Adrenal gland (tissue), 12 donors: ENCODE measurements around the gene CEP95. TPM values are rescaled to one million over a fixed set of nuclear protein-coding genes. Genes with fewer than 3 reads are reported as not detected.

Experiments used
- DNase-seq, 7 donors: peaks; one replicate each; pipeline ENCODE4 v3.0.0-alpha.2; 2019 to 2020
- H3K27ac ChIP-seq, 5 donors: fragments of 200-600 bp; sonication (generic) in 4 of 5; 1 replicate in 3 of 5; 2 replicates in 2 of 5; pipeline versions ENCODE4 v1.5.1 to v1.8.0; 2016 to 2020; ENCODE audit warnings: mild to moderate bottlenecking in 1 of 5
- H3K27me3 ChIP-seq: fragments of 200-600 bp; 2 replicates; pipeline ENCODE4 v1.8.0; 2021
- H3K36me3 ChIP-seq, 2 donors: fragments of 200-600 bp; replicated peaks in 1 of 2; 1 replicate in 1 of 2; 2 replicates in 1 of 2; pipeline versions ENCODE4 v1.5.1 to v1.8.0; 2018 to 2022
- H3K4me1 ChIP-seq, 2 donors: fragments of 200-600 bp; replicated peaks in 1 of 2; 1 replicate in 1 of 2; 2 replicates in 1 of 2; pipeline versions ENCODE4 v1.5.1 to v1.8.0; 2018 to 2021
- H3K4me3 ChIP-seq, 4 donors: fragments of 200-600 bp; sonication (generic) in 3 of 4; one replicate each; pipeline ENCODE4 v1.5.1; 2016 to 2018
- H3K9me3 ChIP-seq, 3 donors: fragments of 200-600 bp; sonication (generic) in 1 of 3; replicated peaks in 1 of 3; 1 replicate in 2 of 3; 2 replicates in 1 of 3; pipeline versions ENCODE4 v1.5.1 to v1.8.0; 2016 to 2021
- POLR2A ChIP-seq, 2 donors: fragments of 450-650 bp; IDR thresholded peaks; one replicate each; pipeline ENCODE4 v1.6.1; 2017; ENCODE audit warnings: antibody characterized with exemption in 2 of 2, mild to moderate bottlenecking in 2 of 2, moderate library complexity in 1 of 2
- WGBS, 4 donors: extraction: QIAGEN DNeasy Blood & Tissue Kit in 2 of 4; methylation state at CpG; one replicate each; pipeline versions ENCODE4 v1.1.5 to v1.1.7; 2013 to 2017; 5-methylcytosine and 5-hydroxymethylcytosine counted together
- intact Hi-C, 2 donors: fragments of 100-400 bp; cut with DNase I; formaldehyde crosslinking; loops; one replicate each; pipeline versions ENCODE4 v1.14.1 to v1.15.0; 2022 to 2023
- polyA plus RNA-seq, 3 donors: library from polyadenylated mRNA; stranded (reverse); fragments of 200-250 nt in 2 of 3; fragments of 350-450 nt in 1 of 3; fragmentation: Illumina TruSeq in 1 of 3; extraction: RNeasy Lipid Tissue Mini Kit (QIAGEN cat#74804) in 1 of 3; gene quantifications; one replicate each; pipeline ENCODE4 v1.2.3, GENCODE V29; 2013 to 2014
- total RNA-seq, 9 donors: library from RNA; depleted of rRNA in 4 of 9; stranded (reverse); fragments of >200 nt in 4 of 9; fragments of 120-200 nt in 1 of 9; fragmentation: NEBNext Ultra II Directional in 1 of 9; extraction: Animal tissue kit (Norgen Biotek cat#: 25700) in 1 of 9; gene quantifications; one replicate each; pipeline versions ENCODE4 v1.1.0 to v1.2.4, GENCODE V29; 2013 to 2023
- TF ChIP-seq, protein P1 (sequence below), 6 experiments: fragments of 450-650 bp in 4 of 6; fragments of 200-600 bp in 2 of 6; sonication (generic) in 1 of 6; IDR thresholded peaks; 1 replicate in 5 of 6; 2 replicates in 1 of 6; pipeline versions ENCODE4 v1.5.1 to v1.8.0; 2016 to 2021; ENCODE audit warnings: antibody characterized with exemption in 6 of 6, mild to moderate bottlenecking in 2 of 6, moderate library complexity in 1 of 6
- donor health status: healthy with polysubstance abuse.
- donor health status: Bipolar disorder and iron deficiency.
- donor health status: DM: yes; HTN: yes; CAD: no.
- donor health status: DM: no; HTN: no; CAD: no.
- donor health status: DM: no; HTN: no; CAD: no.
- donor health status: DM: yes; HTN: yes; CAD: no.

The CEP95 gene
- total and polyA plus RNA-seq, 12 donors = 7.7 to 114 (median 22.0) TPM

GRCh38 chr17:64544742-64545141 is 38.0 kb downstream of the CEP95 start:
- no peak for DNase-seq
- no peak overlapping the region for H3K27ac ChIP-seq
- WGBS, 4 donors = 92 to 96% (median 94%) methylated on average over 2 of the region's 2 CpGs
- H3K9me3 ChIP-seq = no peaks in the 10 kb centered on the region
- H3K27me3 ChIP-seq = no peaks in the 10 kb centered on the region
- H3K4me3 ChIP-seq = no peak overlapping the region
- peaks cover 0 to 5% of the 10 kb centered on the region in 2 donors for H3K4me1 ChIP-seq
- TF ChIP-seq, protein P1, sequence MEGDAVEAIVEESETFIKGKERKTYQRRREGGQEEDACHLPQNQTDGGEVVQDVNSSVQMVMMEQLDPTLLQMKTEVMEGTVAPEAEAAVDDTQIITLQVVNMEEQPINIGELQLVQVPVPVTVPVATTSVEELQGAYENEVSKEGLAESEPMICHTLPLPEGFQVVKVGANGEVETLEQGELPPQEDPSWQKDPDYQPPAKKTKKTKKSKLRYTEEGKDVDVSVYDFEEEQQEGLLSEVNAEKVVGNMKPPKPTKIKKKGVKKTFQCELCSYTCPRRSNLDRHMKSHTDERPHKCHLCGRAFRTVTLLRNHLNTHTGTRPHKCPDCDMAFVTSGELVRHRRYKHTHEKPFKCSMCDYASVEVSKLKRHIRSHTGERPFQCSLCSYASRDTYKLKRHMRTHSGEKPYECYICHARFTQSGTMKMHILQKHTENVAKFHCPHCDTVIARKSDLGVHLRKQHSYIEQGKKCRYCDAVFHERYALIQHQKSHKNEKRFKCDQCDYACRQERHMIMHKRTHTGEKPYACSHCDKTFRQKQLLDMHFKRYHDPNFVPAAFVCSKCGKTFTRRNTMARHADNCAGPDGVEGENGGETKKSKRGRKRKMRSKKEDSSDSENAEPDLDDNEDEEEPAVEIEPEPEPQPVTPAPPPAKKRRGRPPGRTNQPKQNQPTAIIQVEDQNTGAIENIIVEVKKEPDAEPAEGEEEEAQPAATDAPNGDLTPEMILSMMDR (IDR thresholded peaks at IDR 0.05) = no peak
- intact Hi-C loops = no loop called here
- H3K36me3 ChIP-seq = peaks cover 0 to 42% of the 10 kb centered on the region in 2 donors

DNA sequence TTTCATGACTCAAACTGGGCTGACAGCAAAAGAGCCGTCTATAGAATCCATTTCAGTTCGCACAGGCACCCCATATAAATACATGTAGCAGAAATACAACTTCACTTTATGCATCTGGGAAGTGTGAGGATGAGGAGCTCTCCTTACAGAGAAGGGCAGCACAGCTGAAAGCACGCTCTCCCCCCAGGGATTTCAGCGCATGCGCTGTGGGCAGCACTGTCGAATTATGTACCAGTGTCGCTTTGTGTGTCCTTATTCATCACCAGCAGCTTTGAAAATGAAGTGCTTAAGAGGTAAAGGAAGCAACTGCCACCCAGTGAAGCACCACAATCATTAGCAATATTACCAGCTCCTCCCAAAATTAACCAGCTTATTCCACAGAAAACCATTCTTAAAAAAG is 39.9 kb downstream of the CEP95 start:
- no peak for DNase-seq
- WGBS, 4 donors = 83 to 90% (median 89%) methylated on average over 7 of the region's 7 CpGs
- Histone ChIP-seq H3K4me1 (peaks cover 0 to 2% of the 10 kb centered on the region in 2 donors), H3K9me3 (no peaks in the 10 kb centered on the region), H3K4me3 (no peak overlapping the region), H3K27me3 (no peaks in the 10 kb centered on the region), H3K36me3 (peaks cover 0 to 42% of the 10 kb centered on the region in 2 donors), H3K27ac (no peak overlapping the region)
- intact Hi-C loops = no loop called here
- TF ChIP-seq POLR2A (IDR thresholded peaks at IDR 0.05) = no peak
- TF ChIP-seq, protein P1 (IDR thresholded peaks at IDR 0.05) = no peak

DNA sequence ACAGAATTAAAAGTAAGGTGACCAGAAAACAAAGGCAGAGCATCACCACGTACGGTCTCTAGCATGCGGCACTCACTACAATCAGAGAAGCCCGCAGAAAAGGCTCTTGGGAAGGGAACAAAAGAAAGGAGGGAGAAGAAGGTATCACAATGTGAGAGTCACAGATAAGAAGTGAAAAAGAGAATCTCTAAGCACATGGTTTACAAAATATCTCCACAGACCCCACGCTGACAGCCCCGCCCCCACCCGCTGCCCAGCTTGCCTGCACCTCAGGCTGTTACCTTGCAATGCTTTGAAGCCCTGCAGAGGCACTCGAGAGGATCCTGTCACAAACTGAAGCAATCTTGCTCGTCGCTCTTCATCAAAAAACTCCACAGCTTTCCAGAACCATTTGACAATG is 40.5 kb downstream of the CEP95 start:
- no peaks in the 10 kb centered on the region for H3K27me3 ChIP-seq
- intact Hi-C loops = no loop called here
- no peaks in the 10 kb centered on the region for H3K9me3 ChIP-seq
- peaks cover 0 to 42% of the 10 kb centered on the region in 2 donors for H3K36me3 ChIP-seq
- no peak overlapping the region for H3K4me3 ChIP-seq
- TF ChIP-seq, protein P1 (IDR thresholded peaks at IDR 0.05) = no peak
- TF ChIP-seq POLR2A (IDR thresholded peaks at IDR 0.05) = no peak
- no peak overlapping the region for H3K27ac ChIP-seq
- DNase-seq = no peak
- H3K4me1 ChIP-seq = no peaks in the 10 kb centered on the region
- WGBS, 4 donors = 80 to 90% (median 87%) methylated on average over 10 of the region's 10 CpGs

DNA sequence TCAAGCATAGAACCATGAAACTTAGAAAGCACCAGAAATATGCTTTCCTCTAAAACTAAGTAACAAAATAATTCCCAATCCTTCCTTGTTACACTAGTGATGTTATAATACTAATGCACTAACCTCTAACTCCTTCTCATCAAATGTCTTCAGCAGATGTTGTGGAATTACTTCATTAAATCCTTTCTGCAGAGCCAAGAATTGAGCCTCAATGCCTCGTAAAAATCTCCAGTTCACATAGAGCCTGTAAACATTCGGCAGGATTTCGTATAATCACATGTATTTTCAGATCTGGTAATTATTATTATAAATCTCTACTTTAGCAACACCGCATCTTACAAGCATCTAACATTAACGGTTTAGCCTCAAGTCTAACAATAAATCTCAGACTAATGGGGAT is 44.7 kb downstream of the CEP95 start:
- Histone ChIP-seq H3K4me3 (no peak overlapping the region), H3K9me3 (no peaks in the 10 kb centered on the region), H3K36me3 (peaks cover 0 to 27% of the 10 kb centered on the region in 2 donors), H3K27me3 (no peaks in the 10 kb centered on the region), H3K4me1 (no peaks in the 10 kb centered on the region), H3K27ac (no peak overlapping the region)
- intact Hi-C loops = no loop called here
- TF ChIP-seq, protein P1 (IDR thresholded peaks at IDR 0.05) = no peak
- no peak for TF ChIP-seq POLR2A (IDR thresholded peaks at IDR 0.05)
- no peak for DNase-seq
- WGBS, 4 donors = 86 to 90% (median 89%) methylated on average over 5 of the region's 5 CpGs
